Measurements from ENCODE around the gene CAPN5.
A peak's percentile ranks its signal among the peaks of the same experiment; 100 is the strongest.

Gene CAPN5

GRCh38 chr11:77088236-77089003 is 21.6 kb downstream of the CAPN5 start:
- H3K9me3 Mint-ChIP-seq = no peaks in the 10 kb centered on the region
- H3K27me3 Mint-ChIP-seq (ENCODE audit: low read depth) = no peaks in the 10 kb centered on the region
- H3K27ac Mint-ChIP-seq = no peak overlapping the region
- TF ChIP-seq, protein P1, sequence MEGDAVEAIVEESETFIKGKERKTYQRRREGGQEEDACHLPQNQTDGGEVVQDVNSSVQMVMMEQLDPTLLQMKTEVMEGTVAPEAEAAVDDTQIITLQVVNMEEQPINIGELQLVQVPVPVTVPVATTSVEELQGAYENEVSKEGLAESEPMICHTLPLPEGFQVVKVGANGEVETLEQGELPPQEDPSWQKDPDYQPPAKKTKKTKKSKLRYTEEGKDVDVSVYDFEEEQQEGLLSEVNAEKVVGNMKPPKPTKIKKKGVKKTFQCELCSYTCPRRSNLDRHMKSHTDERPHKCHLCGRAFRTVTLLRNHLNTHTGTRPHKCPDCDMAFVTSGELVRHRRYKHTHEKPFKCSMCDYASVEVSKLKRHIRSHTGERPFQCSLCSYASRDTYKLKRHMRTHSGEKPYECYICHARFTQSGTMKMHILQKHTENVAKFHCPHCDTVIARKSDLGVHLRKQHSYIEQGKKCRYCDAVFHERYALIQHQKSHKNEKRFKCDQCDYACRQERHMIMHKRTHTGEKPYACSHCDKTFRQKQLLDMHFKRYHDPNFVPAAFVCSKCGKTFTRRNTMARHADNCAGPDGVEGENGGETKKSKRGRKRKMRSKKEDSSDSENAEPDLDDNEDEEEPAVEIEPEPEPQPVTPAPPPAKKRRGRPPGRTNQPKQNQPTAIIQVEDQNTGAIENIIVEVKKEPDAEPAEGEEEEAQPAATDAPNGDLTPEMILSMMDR (IDR thresholded peaks at IDR 0.05; ENCODE audit: unreplicated experiment in 3 of 3) = no peak
- no peaks in the 10 kb centered on the region for H3K36me3 Mint-ChIP-seq (ENCODE audit: low read depth)
- H3K4me1 Mint-ChIP-seq = no peaks in the 10 kb centered on the region
- no peak overlapping the region for H3K4me3 Mint-ChIP-seq

DNA sequence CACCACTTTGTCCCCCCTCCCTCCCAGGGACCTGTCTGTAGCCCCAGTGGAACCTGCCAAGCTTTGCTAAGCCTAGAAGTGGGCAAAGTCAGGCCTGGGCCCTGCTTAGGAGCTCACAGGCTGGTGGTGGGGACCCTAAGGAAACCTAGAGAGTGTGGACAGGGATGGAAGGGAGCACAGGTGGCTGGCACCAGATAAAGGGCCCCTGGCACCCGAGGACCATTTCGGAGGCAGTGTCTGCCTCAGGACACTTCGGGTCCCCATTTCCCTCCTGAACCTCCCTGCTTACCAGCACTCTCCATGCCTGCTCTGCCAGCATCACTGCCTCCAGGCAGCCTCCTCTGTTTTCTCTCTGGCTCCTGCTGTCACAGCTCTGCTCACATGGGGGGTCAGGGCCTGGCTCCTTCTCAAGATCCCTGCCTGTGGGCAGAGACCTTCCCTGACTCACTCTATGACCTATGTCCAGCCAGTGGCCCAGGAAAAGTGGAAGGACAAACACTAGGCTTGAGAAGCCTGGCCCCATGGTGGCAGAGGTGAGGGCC is 22.3 kb downstream of the CAPN5 start:
- Mint-ChIP-seq H3K36me3 (ENCODE audit: low read depth) (no peaks in the 10 kb centered on the region), H3K9me3 (no peaks in the 10 kb centered on the region)

DNA sequence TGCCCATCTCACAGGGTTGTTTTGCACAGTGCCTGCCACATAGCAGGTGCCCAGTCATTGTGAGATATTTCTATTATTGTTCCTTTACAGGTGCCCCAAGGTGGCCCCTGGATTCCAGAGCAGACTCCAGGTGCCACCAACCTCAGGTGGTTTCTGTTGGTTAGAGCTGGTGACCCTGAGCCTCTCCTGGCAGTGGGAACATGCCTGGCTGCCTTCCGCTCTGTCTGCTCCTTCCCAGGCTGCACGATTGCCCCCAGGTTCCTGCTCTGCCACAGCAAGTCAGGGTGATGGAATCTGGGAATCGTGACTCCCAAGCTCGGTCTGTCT is 23.2 kb downstream of the CAPN5 start:
- Mint-ChIP-seq H3K9me3 (no peaks in the 10 kb centered on the region), H3K27ac (no peak overlapping the region), H3K27me3 (ENCODE audit: low read depth) (no peaks in the 10 kb centered on the region), H3K4me1 (no peaks in the 10 kb centered on the region), H3K36me3 (ENCODE audit: low read depth) (no peaks in the 10 kb centered on the region), H3K4me3 (no peak overlapping the region)
- TF ChIP-seq, protein P1 (IDR thresholded peaks at IDR 0.05; ENCODE audit: unreplicated experiment in 3 of 3) = no peak

More for the DNA sequence above, 22.3 kb downstream of the CAPN5 start:
- Mint-ChIP-seq H3K27ac (no peak overlapping the region), H3K4me3 (no peak overlapping the region), H3K27me3 (ENCODE audit: low read depth) (no peaks in the 10 kb centered on the region), H3K4me1 (no peaks in the 10 kb centered on the region)
- TF ChIP-seq, protein P1 (IDR thresholded peaks at IDR 0.05; ENCODE audit: unreplicated experiment in 3 of 3) = no peak

GRCh38 chr11:77090373-77091111 is 23.8 kb downstream of the CAPN5 start:
- Mint-ChIP-seq H3K4me3 (no peak overlapping the region), H3K27me3 (ENCODE audit: low read depth) (no peaks in the 10 kb centered on the region), H3K4me1 (no peaks in the 10 kb centered on the region), H3K27ac (no peak overlapping the region), H3K9me3 (no peaks in the 10 kb centered on the region), H3K36me3 (ENCODE audit: low read depth) (no peaks in the 10 kb centered on the region)
- TF ChIP-seq, protein P1 (IDR thresholded peaks at IDR 0.05; ENCODE audit: unreplicated experiment in 3 of 3) = no peak

GRCh38 chr11:77091146-77091940 is 24.6 kb downstream of the CAPN5 start:
- Mint-ChIP-seq H3K4me3 (no peak overlapping the region), H3K27ac (no peak overlapping the region), H3K36me3 (ENCODE audit: low read depth) (no peaks in the 10 kb centered on the region), H3K4me1 (no peaks in the 10 kb centered on the region), H3K27me3 (ENCODE audit: low read depth) (no peaks in the 10 kb centered on the region), H3K9me3 (no peaks in the 10 kb centered on the region)
- TF ChIP-seq, protein P1 (IDR thresholded peaks at IDR 0.05; ENCODE audit: unreplicated experiment in 3 of 3) = peak; percentile 86 to 91 (median 86)
